GM21723 (cell line): ENCODE data around the gene DLG2.

Source experiments
- ATAC-seq: cut with Tn5 transposase; IDR thresholded peaks from one replicate; pipeline ENCODE4 v1.9.1; 2021; ENCODE audit warnings: mild to moderate bottlenecking, moderate library complexity; ENCODE audit not compliant: unreplicated experiment

Gene DLG2

DNA sequence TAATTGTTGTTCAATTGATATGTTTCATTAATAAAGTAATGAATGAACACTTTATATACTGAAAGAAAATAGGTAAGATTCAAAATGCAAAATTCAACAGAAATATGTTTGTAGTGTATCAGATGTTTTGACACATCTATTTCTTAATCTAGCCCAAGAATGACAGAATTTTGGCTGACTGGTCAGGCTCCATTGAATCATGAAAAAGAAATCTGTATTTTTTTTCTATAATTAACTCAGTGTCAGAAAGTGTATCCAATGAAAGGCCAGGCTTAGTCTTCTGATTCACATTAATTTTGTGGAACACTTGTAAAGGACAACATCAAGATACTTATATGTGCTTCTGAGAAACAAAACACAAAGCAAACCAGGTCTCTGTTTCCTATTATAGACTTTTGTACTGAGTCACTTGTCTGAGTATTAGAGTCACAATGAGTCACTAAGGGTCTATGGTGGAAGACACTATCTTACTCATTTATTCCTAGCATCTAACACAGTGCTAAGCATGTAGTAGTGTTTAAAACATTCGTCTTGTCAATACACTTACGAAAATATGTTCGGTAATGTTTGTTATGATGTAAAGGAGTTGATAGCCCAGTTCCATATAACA lies 2043.3 kb downstream of the DLG2 start:
- peak; percentile 97 for ATAC-seq

DNA sequence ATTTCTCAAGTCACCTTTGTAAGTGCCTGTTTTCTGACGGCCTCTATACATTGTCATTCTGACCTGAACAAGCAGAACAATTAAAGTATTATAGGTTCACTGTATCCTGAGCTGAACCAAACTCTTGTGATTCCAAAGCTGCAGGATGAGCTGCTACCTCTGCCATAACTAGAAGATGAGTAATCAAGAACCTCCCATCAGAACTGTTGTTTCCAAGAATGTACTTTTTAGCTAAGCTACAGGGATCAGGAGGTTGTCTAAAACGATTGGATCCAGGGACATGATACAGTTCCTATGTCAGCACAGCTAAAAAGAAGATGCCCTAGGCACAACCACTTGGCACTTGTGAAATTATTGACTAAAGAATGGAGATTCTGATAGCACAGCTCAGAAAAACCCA lies 2052.6 kb downstream of the DLG2 start:
- ATAC-seq: no peak

DNA sequence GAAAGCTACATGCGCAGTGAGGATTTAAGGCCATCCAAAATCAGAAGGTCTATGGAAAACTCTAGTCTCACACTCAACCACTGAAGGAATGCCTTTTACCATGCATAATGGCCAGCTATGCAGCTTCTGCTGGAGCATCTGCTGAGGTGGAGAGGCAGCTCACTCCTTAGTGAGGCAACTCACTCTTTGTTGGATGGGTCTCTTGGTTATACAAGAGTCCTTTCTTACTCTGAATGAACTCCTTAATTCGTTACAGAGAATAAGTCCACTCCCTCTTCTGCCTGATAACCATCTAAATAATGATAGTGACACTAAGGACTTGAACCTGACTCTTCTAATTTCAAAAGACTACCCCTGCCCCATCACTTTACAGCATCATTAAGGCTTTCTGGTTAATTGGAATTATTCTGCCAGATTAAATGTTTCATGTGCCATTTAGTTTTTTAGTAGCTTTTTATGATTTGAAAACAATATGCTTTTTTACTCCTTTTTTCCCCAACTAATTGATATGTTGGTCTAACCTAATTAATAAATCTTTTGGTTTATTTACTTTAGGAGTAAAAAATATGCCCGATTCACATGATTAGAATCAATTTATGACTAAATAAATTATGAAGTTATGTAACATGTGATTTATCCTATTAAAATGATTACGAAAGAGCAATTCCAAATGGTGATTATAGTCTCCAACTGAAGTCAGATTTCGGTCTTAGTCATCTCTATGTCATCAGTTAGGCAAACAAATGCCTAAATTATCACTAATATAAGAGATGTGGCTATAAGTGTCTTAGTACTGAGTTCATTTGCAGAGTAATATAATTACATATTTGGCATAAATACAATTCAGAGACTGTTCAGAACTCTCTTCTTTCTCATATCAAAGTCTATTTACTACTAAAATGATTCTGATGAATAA lies 2054.3 kb downstream of the DLG2 start:
- ATAC-seq: no peak

DNA sequence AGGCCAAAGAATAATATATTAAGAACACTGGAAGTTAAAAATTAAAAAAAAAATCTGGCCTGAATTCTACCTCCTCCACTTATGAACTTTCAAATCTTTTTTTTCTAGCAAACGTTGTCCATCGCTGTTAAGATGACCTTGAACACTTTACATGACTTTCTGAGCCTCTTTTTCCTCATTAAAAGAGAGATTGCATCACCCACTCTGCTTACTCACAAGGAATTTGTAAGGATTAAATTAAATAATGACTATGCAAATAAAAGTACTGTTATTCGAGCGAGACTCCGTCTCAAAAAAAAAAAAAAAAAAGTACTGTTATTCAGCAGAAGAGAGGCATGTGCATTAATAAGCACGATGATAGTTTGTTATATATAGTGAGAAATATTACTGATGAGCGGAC lies 2055.8 kb downstream of the DLG2 start:
- ATAC-seq: no peak

DNA sequence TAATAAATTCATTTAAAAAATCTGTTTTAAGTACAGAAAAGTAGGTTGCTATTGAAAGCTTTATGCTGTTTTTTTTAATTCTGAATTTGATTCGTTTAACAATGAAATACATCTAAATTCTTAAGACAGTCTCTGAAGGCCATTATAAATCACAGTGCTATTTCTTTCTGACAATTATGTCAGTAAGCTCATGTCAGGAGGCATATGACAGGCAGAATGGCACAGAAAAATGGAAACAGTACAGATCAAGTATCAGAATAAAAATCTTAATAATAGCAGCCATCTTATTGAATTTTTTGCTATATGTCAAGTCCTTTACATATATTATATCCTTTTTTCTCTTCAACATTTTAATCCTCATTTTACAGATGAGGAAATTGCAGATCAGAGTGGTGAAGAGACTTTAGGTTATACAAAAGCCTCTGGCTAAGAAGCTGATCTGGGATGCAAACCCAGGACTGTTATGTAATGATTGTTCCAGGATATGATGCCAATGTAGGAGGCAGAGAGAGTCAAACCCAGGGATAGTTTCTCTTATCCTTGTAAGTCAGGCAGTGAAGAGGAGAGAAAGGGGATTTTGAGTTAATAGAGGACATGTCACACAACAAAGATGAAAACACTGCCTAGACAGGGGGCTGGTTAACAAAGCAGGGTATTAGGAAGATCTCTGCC lies 2057.9 kb downstream of the DLG2 start:
- no peak for ATAC-seq

DNA sequence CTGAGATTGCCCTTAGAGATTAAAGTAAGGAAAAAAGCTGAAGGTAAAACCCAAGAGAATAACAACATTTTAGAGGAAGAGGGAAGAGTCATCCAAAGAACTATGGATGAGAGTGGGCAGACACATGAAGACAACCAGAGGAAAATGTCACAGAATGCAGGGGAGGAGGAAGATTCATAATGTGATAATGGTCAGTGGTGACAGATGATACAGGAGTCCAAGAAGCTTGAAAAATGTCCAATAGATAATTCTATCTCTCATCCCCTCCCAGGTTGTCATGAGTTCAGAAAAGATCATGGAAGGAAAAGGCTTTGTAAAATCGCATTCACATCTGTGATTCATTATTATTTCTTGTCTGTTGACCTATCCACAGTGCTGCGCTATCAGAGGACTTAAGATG lies 2058.6 kb downstream of the DLG2 start:
- ATAC-seq: no peak

DNA sequence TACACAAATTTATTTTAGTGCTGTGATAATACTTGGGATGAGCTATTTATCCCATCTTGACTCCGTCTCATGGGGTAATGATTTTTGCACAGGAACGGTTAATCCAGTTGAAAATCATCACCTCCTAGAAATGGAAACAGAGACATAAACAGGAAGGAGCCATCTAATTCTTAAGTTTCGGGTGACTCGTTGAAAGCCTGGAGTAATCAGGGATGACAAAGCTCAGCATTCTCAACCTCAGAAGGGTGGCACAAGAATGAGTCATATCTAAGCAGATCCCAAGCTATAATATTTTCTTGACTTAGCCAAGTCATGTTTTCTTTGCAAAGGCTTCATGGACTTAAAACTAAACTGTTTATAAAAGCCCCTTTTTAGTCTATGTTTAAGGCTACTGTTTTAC lies 2060.2 kb downstream of the DLG2 start:
- no peak for ATAC-seq

DNA sequence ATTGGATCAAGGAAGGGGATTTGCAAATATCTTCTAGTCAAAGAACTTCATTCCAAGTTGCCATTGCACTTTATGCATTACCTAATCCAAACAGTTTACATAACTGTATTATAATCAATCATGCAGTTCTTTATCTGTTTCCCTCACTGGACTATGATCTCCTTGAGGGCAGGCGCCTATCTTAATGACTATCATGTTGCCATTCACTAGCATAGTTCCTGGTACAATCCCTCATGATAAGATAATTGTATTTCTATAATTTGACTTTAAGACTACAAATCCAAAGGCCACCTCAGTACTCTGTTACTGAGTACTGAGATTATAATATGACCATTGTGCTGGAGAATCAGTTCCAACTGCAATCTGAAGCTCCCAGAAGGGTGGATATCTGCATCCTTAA lies 2062.3 kb downstream of the DLG2 start:
- ATAC-seq: no peak

DNA sequence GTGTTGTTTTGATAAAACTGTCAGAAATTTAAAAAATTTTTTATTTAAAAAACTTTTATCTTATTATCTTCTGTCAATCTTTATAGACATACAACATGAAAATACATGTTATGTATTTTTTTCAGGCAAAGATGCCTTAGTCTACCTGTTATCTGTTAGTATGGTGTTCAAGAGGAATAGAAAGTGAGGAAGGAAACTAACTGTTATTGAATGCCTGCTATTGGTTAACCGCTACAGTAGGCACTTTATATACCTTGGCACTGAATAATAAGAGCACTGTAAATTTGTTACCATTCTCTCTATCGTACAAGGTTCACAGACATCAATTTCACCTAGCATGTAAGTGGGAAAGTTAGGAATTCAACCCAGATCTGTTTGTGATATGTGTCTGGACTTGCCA lies 2068.9 kb downstream of the DLG2 start:
- no peak for ATAC-seq

DNA sequence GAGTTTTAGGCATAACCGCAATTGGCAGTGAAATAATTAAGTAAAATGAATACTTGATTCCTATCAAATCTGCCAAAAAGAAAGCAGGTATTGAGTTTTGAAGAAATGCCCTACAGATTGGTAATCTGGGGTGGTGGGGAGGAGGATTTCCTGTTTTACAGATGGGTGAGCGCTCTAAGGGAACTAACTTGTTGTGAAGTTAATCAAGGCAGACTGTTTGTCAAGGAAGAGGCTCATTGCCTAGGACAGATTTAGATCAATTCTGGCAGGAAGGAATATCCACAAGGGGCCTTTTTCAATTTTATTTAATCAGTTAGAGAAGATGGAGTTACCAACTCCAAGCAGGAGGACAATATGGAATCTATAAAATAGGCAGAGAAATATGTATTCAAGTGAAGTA lies 2069.5 kb downstream of the DLG2 start:
- ATAC-seq: no peak

DNA sequence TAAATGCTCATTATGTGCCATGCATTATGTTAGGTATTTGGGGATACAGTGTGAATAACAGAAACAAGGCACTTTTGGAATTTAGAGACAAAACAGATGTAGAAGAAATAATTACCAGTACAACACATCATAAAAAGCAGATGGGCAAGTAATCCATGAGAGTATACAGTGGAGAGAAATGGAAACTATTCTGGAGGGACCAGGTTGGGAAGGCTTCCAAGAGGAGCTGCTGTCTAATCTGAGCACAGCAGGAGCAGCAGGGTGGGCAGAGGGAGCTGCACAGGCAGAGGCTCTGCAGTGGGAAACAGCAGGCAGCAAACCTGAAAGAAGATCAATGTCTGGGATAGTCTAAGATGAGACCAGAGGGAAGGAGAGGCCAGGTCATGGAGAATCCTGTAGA lies 2072.3 kb downstream of the DLG2 start:
- ATAC-seq: no peak

DNA sequence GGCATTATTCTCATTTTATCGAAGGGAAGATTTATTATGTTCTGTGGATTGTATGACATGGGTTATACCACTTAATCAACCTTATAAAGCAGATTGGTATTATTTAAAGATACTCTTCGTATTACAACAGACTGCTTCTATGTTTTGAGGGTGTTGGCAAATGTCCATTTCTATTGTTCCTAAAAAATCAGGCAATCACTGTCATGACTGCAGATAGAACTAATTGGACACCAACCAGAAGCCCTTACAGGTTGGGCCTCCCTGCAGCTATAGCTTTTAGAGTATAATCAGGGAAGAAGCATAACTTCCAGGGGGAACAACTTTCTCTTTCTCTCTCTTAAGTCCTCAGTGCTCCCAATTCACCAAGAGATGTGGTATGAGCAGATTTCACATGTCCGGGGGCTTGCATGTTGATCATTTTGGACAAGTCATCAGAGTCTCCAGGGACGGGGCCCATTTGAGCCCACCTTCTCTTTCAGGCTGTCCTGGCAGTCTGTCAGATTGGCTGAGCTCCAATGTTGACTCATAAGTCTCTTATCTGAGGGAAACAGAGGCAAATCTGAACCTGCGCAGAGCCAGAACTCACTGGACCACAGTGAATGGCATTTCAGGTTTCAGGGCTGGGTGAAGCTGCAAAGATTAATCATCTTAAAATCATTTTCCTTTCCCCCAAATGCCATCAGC lies 2077.0 kb downstream of the DLG2 start:
- no peak for ATAC-seq

DNA sequence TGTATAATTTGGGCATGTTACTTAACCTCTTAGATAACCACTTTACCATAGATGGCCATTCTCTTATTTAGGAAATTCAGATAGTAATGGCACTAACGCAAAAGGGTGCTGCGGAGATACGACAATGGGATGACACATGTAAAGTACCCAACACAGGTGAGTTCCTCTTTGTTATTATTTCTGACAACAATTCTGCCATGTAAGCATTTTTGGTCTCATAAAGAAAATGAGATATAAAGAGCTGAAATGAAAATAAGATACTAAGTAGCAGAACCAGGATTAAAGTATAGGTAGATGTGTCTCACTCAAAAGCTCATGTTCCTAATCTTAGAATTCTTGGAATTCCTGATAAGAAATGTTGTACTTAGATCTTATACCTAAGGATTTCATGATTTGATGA lies 2080.8 kb downstream of the DLG2 start:
- ATAC-seq: no peak

DNA sequence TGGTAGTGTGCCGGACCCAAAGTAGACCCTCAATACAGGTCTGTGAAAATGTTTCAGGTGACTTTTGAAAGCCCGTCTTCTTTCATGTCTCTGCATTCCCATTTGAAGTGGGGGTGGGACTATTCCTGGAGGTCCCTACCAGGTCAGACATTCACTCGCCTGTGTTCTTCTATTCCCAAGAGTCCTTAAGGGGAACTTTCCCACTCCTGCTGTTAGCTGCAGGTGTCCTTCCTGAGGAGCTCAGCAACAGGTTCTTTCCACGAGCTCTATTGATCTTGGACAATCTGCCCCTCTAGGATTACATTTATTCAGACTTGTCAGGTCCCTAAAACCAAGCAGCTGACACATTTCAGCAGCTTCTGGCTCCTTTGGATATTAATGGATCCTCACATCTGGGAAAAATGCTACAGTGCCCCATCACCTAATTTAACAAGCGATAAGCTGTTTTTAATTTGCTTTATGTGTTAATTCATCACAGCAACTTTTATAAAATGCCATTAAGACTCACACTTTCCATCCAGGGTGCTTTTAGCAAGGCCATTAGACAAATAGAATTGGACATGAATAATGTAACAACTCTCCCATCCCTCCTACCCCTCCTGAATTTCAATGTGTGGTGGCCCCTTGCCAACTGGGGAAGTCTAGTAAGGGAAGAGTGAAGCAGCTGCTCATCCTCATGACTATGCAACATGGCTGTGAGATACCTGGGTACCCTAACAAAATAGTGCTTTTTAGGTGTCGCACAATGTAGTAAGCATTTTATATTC lies 2081.5 kb downstream of the DLG2 start:
- ATAC-seq: no peak

DNA sequence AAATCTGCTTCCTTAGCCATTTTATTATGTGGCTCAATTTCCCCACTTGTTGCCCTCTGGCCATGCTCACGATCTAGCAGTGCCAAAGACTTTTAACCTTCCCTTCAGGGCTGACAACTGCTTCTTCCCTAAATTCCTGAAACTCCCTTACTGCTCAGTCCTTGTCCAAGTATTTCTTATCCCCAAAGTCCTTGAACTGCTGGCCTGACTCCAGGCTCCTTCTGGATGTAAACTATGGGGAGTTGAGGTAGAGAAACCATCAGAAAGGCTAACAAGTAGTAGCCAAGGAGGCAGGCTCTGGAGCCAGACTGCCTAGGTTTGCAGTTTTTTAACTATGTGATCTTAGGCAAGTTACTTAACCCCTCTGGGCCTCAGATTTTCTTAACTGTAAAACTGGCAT lies 2082.3 kb downstream of the DLG2 start:
- ATAC-seq: no peak

DNA sequence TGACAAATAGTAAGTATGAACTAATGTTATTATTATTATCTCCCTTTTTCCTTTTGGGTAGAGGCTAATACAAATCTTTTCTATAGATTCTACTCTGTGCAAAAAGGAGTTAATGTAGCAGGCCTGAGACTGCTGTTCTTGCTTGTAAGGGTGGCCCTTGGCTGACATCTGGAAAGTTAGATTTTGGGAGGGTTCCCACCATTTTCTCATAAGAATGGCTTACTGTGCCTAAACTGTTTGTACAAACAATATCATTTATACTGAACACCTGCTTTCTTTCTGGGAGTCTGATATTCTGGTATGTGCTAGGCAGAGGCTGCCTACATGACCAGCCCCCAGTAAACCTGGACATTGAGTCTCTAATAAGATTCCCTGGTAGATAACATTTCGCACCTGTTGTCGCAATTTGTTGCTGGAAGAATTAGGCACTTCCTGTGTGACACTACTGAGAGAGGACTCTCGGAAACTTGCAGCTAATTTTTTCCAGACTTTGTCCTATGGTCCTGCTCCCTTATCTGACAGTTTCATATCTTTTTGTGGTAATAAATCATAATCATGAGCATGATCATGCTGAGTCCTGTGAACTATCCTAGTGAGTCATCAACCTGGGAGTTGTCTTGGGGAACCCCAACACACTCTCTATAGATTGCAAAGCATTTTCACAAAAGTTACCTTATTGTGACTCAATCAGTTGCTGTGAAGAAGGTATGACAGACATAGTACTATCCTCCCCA lies 2083.3 kb downstream of the DLG2 start:
- no peak for ATAC-seq

DNA sequence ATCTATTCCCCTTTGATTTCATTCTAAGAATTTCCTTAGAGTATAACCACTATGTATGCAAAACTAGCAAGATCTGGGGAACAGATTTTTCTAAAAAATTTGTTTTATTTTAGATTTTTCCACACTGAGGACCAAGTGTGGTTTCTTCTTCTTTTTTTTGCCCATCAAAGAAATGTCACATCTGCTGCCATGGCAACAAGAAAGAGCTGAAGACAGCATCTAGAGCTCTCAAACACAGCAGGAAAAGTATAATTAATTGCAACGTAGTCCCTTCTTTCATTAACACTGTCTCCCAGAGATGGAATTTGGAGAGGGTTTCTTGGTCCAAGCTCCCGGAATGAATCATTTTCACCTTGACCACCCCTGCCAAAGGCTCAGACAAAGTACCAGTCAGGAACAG lies 2084.3 kb downstream of the DLG2 start:
- ATAC-seq: no peak

DNA sequence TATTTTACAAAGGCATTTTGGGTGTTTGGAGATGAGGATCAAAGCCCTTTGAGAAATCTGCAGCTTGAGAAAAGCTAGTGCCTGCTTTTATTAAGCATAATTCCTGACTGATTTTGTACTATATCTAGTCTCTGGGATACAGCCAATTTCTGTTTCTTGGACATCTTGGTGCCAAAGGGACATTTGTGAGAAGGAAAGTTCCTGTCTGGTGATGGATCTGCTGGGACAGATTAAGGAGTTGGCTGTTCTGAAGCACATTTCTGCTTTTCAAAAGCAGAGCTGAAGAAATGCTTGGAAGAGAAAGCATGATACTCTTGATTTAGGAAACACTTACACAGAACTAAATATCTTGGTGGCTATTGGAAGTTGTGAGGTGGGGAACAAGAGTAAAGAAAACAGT lies 2086.4 kb downstream of the DLG2 start:
- no peak for ATAC-seq

DNA sequence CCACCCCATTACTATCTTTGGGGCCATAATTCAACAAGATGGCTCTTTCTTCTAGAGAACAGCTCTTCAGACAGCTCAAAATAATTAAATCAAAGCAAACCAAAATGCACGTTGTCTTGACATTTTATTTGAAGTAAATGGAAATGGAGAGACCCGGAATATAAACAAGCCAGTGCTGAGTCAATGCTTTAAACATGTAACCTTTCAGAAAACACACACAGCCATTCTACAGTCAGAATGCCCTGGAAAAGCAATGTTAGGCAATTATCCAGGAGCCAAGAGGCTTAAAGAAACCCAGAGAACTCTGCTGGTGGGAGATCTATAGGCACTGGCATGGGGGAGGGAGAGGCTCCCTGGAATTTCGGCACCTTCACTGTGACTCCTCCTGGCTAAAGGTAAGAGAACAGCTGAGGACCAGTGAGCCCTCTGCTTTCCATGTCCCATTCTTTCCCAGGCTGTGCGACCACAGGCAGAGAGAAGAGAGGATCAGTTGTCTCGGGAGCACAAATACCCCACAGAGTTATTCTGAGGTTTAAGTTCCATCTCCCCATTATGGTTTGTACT lies 2086.9 kb downstream of the DLG2 start:
- no peak for ATAC-seq

DNA sequence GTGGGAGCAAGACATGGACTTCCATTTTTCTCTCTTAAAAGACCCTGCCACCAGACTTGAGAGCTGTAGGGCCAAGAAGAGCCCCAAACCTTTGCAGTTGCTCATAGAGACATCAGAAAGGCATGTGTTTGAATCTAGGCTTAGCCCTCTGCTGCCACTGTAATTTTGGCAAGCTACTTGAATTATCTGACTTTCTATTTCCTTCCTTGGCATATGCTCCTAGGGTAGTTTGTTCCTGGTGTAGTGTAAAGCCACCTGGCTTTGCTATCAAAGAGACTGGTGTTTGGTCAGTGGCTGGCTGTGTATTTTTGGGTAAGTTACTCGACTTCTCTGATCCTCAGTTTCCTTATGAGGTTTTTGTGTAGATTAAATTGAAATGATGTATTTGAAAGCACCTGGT lies 2088.9 kb downstream of the DLG2 start:
- ATAC-seq: no peak
